Upper lobe of left lung (tissue), 4 donors: ENCODE data around the gene ARHGAP23.

ENCODE experiments used
- CTCF ChIP-seq, 6 experiments: fragments of 450-650 bp in 4 of 6; fragments of 200-600 bp in 2 of 6; sonication (generic) in 2 of 6; IDR thresholded peaks; one replicate each; pipeline ENCODE4 v1.5.1; 2016 to 2019; ENCODE audit warnings: antibody characterized with exemption in 6 of 6
- POLR2A ChIP-seq, 4 donors: fragments of 450-650 bp; IDR thresholded peaks; one replicate each; pipeline ENCODE4 v1.5.1; 2016 to 2017; ENCODE audit warnings: antibody characterized with exemption in 4 of 4, mild to moderate bottlenecking in 2 of 4
- POLR2AphosphoS5 ChIP-seq, 2 donors: sonication (generic); formaldehyde crosslinking; IDR thresholded peaks; one replicate each; pipeline ENCODE4 v1.5.1; 2017; ENCODE audit warnings: antibody characterized with exemption in 2 of 2

- TF ChIP-seq POLR2AphosphoS5 (IDR thresholded peaks at IDR 0.05): no peak
- no peak for TF ChIP-seq CTCF (IDR thresholded peaks at IDR 0.05)
- TF ChIP-seq POLR2A (IDR thresholded peaks at IDR 0.05): no peak
These were observed 31.9 kb downstream of the ARHGAP23 start for GRCh38 chr17:38460082-38460715.
